ENCODE data around the gene MAGI2. TPM values are rescaled to one million over a fixed set of nuclear protein-coding genes. Genes with fewer than 3 reads are reported as not detected.
A peak's percentile ranks its signal among the peaks of the same experiment; 100 is the strongest.

Gene MAGI2
- total and polyA plus RNA-seq, 2 of the 13 experiments (the other 11 are each of a cell fraction or from before 2014, with no cell fraction given): 1.5 to 3.8 TPM

GRCh38 chr7:79301419-79301818, 152.0 kb downstream of the MAGI2 start:
- ChIA-PET POLR2A (no interaction called here), CTCF (ENCODE audit: low intra/inter-chr PET ratio, low total read pairs) (no interaction called here)
- Histone ChIP-seq H2AFZ (ENCODE audit: low read length) (no peak overlapping the region), H3K9me3 (ENCODE audit: low read length) (no peaks in the 10 kb centered on the region), H4K20me1 (ENCODE audit: insufficient read depth, low read length) (no peaks in the 10 kb centered on the region), H3K4me3 (replicated peaks in 1 of 3; ENCODE audit: insufficient read depth in 1 of 3, low read depth in 2 of 3, low read length in 3 of 3) (no peak overlapping the region), H3K4me2 (ENCODE audit: low read depth, low read length) (no peak overlapping the region), H3K9ac (ENCODE audit: insufficient read depth, low read depth, low read length) (no peak overlapping the region), H3K79me2 (ENCODE audit: insufficient read depth, low read length) (no peaks in the 10 kb centered on the region), H3K27ac (ENCODE audit: extremely low read length, insufficient read depth, low read length) (no peak overlapping the region), H3K4me1 (ENCODE audit: insufficient read depth, low read length) (peaks cover 12% of the 10 kb centered on the region), H3K36me3 (replicated peaks in 1 of 2; ENCODE audit: control insufficient read depth in 1 of 2, insufficient read depth in 2 of 2, low read length in 2 of 2) (no peaks in the 10 kb centered on the region), H3K27me3 (ENCODE audit: control insufficient read depth in 1 of 2, insufficient read depth in 2 of 2, low read length in 2 of 2) (no peaks in the 10 kb centered on the region)
- BruUV-seq (replicated peaks): no TSS peak
- TF ChIP-seq ZNF367 (CRISPR knock-in tag; IDR thresholded peaks at IDR 0.05; ENCODE audit: borderline replicate concordance) (no peak), HNF4A (CRISPR knock-in tag; IDR thresholded peaks at IDR 0.05) (peak; percentile 20; the same call in 1 of the 2 replicates)
- in situ Hi-C loops (cut with HindIII; ENCODE audit: extremely low pct_ligation_motif_present, low pct_unique_long_range_greater_than_20kb) (loop anchor here (25.0 kb wide), 1 partner anchor 711 kb away; no protein-coding TSS in a partner anchor), intact Hi-C loops (cut with micrococcal nuclease; ENCODE audit: unreplicated experiment) (no loop called here)
- no peak for ATAC-seq
- no peak for FAIRE-seq
- peak; percentile 10 for DNase-seq (ENCODE audit: low spot score)

GRCh38 chr7:79300573-79300972, 152.9 kb downstream of the MAGI2 start:
- FAIRE-seq: no peak
- Histone ChIP-seq H3K4me3 (replicated peaks in 1 of 3; ENCODE audit: insufficient read depth in 1 of 3, low read depth in 2 of 3, low read length in 3 of 3) (no peak overlapping the region), H2AFZ (ENCODE audit: low read length) (no peak overlapping the region), H3K9me3 (ENCODE audit: low read length) (no peaks in the 10 kb centered on the region), H3K4me1 (ENCODE audit: insufficient read depth, low read length) (peaks cover 12% of the 10 kb centered on the region), H3K9ac (ENCODE audit: insufficient read depth, low read depth, low read length) (no peak overlapping the region), H3K79me2 (ENCODE audit: insufficient read depth, low read length) (no peaks in the 10 kb centered on the region), H3K4me2 (ENCODE audit: low read depth, low read length) (no peak overlapping the region), H3K36me3 (replicated peaks in 1 of 2; ENCODE audit: control insufficient read depth in 1 of 2, insufficient read depth in 2 of 2, low read length in 2 of 2) (no peaks in the 10 kb centered on the region), H3K27me3 (ENCODE audit: control insufficient read depth in 1 of 2, insufficient read depth in 2 of 2, low read length in 2 of 2) (no peaks in the 10 kb centered on the region), H4K20me1 (ENCODE audit: insufficient read depth, low read length) (no peaks in the 10 kb centered on the region), H3K27ac (ENCODE audit: extremely low read length, insufficient read depth, low read length) (no peak overlapping the region)
- ChIA-PET CTCF (ENCODE audit: low intra/inter-chr PET ratio, low total read pairs) (no interaction called here), POLR2A (no interaction called here)
- intact Hi-C loops (cut with micrococcal nuclease; ENCODE audit: unreplicated experiment) (no loop called here), in situ Hi-C loops (cut with HindIII; ENCODE audit: extremely low pct_ligation_motif_present, low pct_unique_long_range_greater_than_20kb) (loop anchor here (25.0 kb wide), 1 partner anchor 712 kb away; no protein-coding TSS in a partner anchor)
- no peak for DNase-seq (ENCODE audit: low spot score)
- TF ChIP-seq CCAR2 (optimal IDR thresholded peaks at IDR 0.05; ENCODE audit: low read depth, low read length) (no peak), PPARG (CRISPR knock-in tag; conservative IDR thresholded peaks at IDR 0.05) (no peak), DDIT3 (CRISPR knock-in tag; IDR thresholded peaks at IDR 0.05) (no peak), ZXDC (CRISPR knock-in tag; IDR thresholded peaks at IDR 0.05) (no peak), ZBTB46 (CRISPR knock-in tag; IDR thresholded peaks at IDR 0.05; ENCODE audit: borderline replicate concordance) (no peak), ZNF329 (CRISPR knock-in tag; IDR thresholded peaks at IDR 0.05; ENCODE audit: low read depth) (no peak)
- ATAC-seq: no peak
- no TSS peak for BruUV-seq (replicated peaks)
